ENCODE data around the gene RTN4RL1.
A peak's percentile ranks its signal among the peaks of the same experiment; 100 is the strongest.

GRCh38 chr17:2056206-2057174 is 31.4 kb upstream of the RTN4RL1 start:
- TF ChIP-seq CTCF (IDR thresholded peaks at IDR 0.05) (peak in 3 of 6 experiments; percentile 2 to 18 (median 13)), POLR2AphosphoS5 (IDR thresholded peaks at IDR 0.05) (no peak), EP300 (IDR thresholded peaks at IDR 0.05) (no peak)
